Brain microvascular endothelial cell (primary cell): ENCODE results near the gene LRRK1.

Source experiments
- DNase-seq: peaks from one replicate; pipeline ENCODE4 v3.0.0-alpha.2; 2020
- H3K27ac ChIP-seq: fragments of 250-450 bp; sonication (Bioruptor Pico); 2 replicates; pipeline ENCODE4 v1.5.1; 2020; ENCODE audit warnings: mild to moderate bottlenecking, moderate library complexity
- H3K27me3 ChIP-seq: fragments of 250-450 bp; sonication (Bioruptor Pico); replicated peaks from 2 replicates; pipeline ENCODE4 v1.5.1; 2020; ENCODE audit warnings: mild to moderate bottlenecking
- H3K36me3 ChIP-seq: fragments of 250-450 bp; sonication (Bioruptor Pico); replicated peaks from 2 replicates; pipeline ENCODE4 v1.5.1; 2020; ENCODE audit warnings: mild to moderate bottlenecking
- H3K4me3 ChIP-seq: 2 replicates; pipeline ENCODE4 v1.5.1; 2011; ENCODE audit warnings: low read depth, mild to moderate bottlenecking, control low read depth, low read length, moderate library complexity
- in situ Hi-C: cut with HindIII; loops from 2 replicates; pipeline ENCODE4 v1.10.0; 2017; ENCODE audit warnings: low sequenced_read_pairs, low pct_ligation_motif_present
- TF ChIP-seq, protein P1 (sequence below): IDR thresholded peaks from 2 replicates; pipeline ENCODE4 v1.5.1; 2011; ENCODE audit warnings: low read depth, mild to moderate bottlenecking, moderate library complexity, low read length, control low read depth, inconsistent platforms; ENCODE audit errors: missing control alignments

LRRK1 gene

DNA sequence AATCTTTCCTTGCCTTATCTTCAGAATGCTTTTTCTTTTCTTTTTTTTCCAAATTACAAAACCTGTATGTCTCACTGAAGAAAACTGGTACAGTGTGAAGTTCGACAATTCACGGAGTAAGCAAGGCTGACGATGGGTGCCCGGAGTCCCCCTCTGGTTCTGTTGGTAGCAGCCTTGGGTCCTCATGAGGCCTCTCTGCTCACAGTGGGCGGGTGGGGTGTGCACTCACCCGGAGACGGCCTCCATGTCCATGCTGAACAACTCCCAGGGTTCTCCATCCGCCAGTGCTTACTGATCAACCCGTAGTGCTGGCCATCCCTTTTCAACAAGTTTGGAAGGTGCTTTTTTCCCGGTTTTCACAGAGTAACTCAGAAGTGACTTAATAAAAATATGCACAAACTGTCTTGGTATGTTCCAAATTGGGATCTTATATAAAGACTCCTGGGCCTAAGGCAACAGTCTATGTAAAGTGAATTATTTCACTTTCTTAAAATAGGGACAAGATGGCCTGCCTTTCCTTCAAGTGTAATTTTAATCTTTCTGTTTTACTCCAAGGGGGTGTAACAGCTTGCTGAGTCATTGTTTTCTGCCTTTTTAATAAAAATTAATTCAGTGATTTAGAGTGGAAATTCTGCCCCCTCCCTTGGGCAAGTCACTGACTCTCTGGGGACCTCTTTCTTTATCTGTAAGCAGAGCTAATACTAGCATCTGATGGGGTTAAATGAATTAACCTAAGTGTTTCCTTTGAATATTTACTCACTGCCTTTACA, 23.7 kb downstream of the LRRK1 start:
- Histone ChIP-seq H3K27ac (no peak overlapping the region), H3K27me3 (no peaks in the 10 kb centered on the region), H3K4me3 (no peak overlapping the region), H3K36me3 (no peaks in the 10 kb centered on the region)
- in situ Hi-C loops, result no loop called here
- no peak for DNase-seq
- TF ChIP-seq, protein P1, sequence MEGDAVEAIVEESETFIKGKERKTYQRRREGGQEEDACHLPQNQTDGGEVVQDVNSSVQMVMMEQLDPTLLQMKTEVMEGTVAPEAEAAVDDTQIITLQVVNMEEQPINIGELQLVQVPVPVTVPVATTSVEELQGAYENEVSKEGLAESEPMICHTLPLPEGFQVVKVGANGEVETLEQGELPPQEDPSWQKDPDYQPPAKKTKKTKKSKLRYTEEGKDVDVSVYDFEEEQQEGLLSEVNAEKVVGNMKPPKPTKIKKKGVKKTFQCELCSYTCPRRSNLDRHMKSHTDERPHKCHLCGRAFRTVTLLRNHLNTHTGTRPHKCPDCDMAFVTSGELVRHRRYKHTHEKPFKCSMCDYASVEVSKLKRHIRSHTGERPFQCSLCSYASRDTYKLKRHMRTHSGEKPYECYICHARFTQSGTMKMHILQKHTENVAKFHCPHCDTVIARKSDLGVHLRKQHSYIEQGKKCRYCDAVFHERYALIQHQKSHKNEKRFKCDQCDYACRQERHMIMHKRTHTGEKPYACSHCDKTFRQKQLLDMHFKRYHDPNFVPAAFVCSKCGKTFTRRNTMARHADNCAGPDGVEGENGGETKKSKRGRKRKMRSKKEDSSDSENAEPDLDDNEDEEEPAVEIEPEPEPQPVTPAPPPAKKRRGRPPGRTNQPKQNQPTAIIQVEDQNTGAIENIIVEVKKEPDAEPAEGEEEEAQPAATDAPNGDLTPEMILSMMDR, result no peak

DNA sequence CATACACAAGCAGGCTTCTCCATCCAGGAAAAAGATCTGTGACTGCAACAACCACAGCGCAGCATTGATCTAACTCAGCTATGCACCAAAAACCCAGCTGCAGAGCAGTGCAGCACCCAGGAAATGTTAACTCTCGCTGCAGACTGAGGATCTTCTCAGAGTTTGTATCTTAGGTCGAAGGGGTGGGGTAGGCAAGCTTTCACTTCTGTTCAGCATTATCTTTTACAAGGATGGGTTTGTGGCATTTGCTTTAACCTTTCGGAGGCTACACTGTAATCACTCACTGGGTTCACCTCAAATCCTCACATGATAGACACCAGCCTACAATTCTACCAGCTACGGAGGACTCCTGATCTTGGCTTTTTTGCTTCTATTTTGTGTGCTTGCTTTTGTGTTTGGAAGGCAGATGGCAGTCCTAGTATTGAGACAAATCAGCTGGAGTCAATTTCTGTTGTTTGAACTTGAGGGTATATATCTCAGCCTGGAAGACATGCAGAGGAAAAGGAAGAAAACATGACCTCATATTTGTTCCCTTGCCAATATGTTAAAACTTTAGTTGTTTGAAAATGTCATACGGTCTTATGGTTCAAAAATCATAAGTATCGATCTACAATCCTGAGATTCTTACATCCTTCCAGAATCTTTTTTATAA, 25.2 kb downstream of the LRRK1 start:
- no peak for DNase-seq
- Histone ChIP-seq H3K27me3 (no peaks in the 10 kb centered on the region), H3K27ac (no peak overlapping the region), H3K36me3 (no peaks in the 10 kb centered on the region), H3K4me3 (no peak overlapping the region)
- in situ Hi-C loops, result no loop called here
- TF ChIP-seq, protein P1, result no peak

GRCh38 chr15:100944986-100945385, 25.8 kb downstream of the LRRK1 start:
- DNase-seq, result no peak
- in situ Hi-C loops, result no loop called here
- TF ChIP-seq, protein P1, result no peak
- Histone ChIP-seq H3K36me3 (no peaks in the 10 kb centered on the region), H3K4me3 (no peak overlapping the region), H3K27ac (no peak overlapping the region), H3K27me3 (no peaks in the 10 kb centered on the region)

DNA sequence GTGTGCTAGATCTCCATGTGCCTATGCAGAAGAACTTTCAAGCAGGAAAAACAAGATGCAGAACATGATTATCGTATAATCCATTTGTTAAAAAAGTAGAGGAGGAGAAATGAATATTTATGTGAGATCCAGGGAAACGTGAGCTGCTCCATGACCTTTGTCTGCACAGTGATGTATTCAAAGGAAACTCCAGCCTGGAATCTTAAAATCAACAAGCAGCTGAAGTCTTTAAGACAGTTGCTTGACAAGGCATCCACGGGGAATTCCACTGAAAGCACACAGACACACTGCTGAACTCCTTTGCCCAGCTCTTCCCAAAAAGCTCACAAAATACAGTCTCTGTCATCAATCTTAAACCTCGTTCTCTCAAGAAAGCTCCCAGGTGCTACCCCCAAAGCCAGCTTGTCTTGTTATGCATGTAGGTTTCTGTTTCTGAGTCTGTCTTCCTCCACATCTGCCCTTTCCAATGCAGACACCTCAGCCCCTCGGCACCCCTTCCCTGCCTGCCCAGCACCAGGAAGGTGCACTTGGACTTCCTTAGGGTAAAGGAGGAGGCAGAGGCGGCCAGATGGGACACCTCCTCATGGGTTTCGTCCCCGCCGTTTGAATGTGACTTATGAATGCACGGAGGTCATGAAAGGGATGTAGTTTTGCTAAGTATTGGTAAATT, 28.7 kb downstream of the LRRK1 start:
- Histone ChIP-seq H3K27me3 (no peaks in the 10 kb centered on the region), H3K27ac (no peak overlapping the region), H3K36me3 (no peaks in the 10 kb centered on the region), H3K4me3 (no peak overlapping the region)
- TF ChIP-seq, protein P1, result no peak
- no peak for DNase-seq
- in situ Hi-C loops, result no loop called here

DNA sequence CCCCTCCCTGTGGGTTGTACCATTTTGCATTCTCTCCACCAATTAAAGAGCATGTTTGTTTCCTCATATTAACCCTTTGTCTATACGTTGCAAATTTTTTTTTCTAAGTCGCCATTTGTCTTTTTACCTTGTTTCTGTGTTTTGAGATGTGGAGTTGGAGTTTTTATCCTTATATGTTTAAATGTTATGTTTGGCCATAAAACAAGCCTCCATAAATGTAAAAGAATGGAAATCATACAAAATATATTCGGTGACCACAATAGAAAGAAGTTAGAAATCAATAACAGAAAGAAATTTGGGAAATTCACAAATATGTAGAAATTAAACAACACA, 29.2 kb downstream of the LRRK1 start:
- TF ChIP-seq, protein P1, result no peak
- in situ Hi-C loops, result no loop called here

More for the DNA sequence above, 29.2 kb downstream of the LRRK1 start:
- H3K27ac ChIP-seq, result no peak overlapping the region
- H3K36me3 ChIP-seq, result no peaks in the 10 kb centered on the region
- H3K4me3 ChIP-seq, result no peak overlapping the region
- no peak for DNase-seq
- H3K27me3 ChIP-seq, result no peaks in the 10 kb centered on the region
